NCI-H526 treated with DMSO at 0.1 percent for 48 hours (cell line): Measurements from ENCODE around the gene RAPGEF2.
"Not testable (repeated sequence)": the region's sequence is repeated elsewhere in the genome, so short reads cannot be mapped to it uniquely, and the experiment has no call there.

Experiments
- DNase-seq: peaks from one replicate; lab custom pipeline; 2025; lab: John Stamatoyannopoulos, UW

The RAPGEF2 gene

DNA sequence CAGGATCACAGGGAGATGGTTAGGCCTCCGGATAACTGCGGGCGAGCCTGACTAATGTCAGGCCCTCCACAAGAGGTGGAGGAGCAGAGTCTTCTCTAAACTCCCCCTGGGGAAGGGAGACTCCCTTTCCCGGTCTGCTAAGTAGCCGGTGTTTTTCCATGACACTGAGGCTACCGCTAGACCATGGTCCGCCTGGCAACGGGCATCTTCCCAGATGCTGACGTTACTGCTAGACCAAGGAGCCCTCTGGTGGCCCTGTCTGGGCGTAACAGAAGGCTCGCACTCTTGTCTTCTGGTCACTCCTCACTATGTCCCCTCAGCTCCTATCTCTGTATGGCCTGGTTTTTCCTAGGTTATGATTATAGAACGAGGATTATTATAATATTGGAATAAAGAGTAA is 213.0 kb downstream of the RAPGEF2 start:
- not testable (repeated sequence) for DNase-seq

DNA sequence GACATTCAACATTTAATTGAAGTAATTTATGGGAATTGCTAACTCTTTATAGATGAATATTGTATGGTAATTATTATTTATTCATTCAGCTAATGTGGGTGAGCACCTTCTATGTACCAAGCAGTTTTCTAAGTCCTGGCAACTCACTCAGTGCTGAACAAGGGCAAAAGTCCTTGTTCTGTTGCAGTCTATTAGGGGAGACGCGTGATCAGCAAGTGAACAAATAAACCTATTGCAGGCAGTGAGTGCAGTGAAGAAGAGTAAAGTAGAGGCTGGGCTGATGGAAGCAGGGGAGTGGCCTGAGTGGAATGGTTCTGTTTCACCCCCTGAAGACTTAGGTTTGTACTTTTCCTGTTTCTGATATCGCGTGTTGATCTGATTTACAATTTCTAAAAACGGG is 214.3 kb downstream of the RAPGEF2 start:
- DNase-seq = no peak

DNA sequence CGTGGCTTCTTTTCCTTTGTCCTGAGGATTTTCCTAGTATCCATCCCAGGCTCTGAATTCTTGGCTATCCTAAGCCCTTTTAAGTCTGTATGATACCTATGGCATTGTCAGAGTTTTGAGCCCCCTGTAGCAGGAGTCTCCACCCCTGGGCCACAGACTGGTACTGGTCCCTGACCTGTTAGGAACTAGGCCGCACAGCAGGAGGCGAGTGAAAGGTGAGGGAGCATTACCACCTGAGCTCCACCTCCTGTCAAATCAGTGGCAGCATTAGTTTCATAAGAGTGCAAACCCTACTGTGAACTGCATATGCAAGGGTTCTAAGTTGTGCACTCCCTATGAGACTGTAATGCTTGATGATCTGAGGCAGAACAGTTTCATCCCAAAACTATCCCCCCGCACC is 216.1 kb downstream of the RAPGEF2 start:
- no peak for DNase-seq

DNA sequence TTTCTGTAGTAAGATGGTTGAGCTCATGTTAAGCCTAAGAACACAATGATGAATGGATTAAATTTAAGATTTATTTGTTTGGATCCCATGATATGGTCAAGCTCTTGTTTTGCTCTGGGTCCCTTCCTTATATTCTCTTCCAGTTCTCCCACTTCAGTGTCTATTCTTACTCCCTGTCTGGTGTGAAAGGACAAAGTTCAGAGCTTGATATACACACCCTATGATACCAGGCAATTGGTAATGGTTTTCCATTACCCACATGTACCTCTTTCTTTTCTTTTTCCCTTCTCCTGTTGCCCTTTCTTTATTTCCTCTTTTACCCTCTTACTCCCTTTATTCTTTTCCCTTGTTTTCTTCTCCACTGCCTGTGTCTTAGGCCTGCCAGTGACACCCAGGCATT is 223.6 kb downstream of the RAPGEF2 start:
- no peak for DNase-seq

DNA sequence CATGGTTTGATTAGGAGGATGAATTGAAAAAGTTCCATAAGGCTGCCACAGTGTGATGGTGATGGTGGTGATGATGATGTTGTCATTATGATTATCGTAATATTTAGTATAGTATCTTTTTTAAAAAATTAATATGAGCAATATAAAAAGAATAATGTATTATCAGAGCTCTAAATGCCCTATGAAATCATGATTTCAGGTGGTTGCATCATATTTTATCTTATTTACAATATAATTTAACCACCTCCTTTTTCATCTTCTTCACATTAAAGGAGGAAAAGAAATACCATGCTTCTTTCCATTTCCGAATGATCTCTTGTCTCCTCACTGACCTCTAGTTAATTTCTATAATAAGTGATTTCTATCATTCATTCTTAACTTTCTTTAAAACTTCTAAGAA is 225.9 kb downstream of the RAPGEF2 start:
- DNase-seq = no peak

DNA sequence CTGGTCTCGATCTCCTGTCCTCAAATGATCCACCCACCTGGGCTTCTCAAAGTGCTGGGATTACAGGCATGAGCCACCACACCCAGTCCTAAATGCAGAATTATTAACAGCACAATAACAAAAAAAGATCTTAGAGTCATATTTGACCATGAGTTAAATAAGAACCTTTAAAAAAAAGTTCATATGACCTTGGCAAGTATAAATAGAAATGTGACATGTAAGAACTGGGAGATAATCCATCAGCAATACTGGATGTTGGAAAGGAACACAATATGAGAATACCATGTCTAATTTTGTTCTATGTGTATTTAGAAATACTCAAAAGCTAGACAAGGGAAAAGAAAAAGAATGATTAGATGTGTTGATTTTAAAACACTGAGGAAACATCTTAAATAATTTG is 231.6 kb downstream of the RAPGEF2 start:
- no peak for DNase-seq

DNA sequence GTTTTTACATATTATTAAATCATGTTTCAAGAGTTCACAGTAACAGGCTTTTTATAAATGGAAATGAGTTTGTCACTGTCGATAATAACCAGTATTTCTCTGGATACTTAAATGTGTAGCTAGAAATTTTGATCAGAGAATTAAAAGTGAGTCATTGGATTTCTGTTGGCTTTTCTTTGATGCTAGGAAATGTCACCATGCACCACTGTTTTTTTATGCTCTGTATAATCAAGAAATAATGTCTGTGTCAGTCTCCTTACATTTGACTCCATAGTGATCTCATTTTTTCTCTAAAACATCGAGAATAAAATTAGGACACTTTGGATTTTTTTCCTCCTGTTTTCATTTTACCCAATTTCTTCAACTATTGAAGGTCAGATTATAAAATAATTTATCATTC is 234.2 kb downstream of the RAPGEF2 start:
- no peak for DNase-seq

DNA sequence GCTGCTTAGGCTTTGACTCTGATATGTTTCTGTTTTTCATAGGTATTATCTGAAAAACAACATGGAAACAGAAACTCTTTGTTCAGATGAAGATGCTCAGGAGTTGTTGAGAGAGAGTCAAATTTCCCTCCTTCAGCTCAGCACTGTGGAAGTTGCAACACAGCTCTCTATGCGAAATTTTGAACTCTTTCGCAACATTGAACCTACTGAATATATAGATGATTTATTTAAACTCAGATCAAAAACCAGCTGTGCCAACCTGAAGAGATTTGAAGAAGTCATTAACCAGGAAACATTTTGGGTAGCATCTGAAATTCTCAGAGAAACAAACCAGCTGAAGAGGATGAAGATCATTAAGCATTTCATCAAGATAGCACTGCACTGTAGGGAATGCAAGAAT is 238.6 kb downstream of the RAPGEF2 start:
- no peak for DNase-seq

DNA sequence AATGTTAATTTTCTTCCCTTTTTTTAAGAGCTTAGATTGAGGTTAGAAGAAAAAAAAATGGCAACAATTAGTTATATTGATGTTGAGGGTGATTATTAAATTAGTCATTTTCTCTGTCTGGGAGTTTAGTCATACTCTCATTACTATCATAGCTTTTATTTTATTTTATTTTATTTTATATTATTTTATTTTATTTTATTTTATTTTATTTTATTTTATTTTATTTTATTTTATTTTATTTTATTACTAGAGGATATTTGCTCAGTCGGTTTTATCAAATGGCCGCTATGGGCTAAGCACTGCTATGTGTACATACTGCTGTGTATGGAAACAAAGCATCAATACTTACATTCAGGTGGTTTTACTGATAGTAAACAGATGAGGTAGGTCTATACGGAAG is 239.5 kb downstream of the RAPGEF2 start:
- DNase-seq = no peak

DNA sequence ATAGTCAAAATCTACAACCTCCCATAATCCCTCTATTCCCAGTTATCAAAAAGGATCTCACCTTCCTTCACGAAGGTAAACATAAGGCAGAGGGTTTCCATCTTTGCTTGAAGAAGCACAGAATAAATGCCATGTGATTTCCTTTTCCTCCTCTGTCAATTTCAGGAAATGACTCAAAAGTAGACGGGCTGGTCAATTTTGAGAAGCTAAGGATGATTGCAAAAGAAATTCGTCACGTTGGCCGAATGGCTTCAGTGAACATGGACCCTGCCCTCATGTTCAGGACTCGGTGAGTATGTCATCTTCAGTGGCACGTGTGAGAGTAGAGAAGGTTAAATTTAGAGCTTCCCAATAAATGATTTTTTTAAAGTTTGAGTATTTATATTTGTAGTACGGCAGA is 240.2 kb downstream of the RAPGEF2 start:
- no peak for DNase-seq

DNA sequence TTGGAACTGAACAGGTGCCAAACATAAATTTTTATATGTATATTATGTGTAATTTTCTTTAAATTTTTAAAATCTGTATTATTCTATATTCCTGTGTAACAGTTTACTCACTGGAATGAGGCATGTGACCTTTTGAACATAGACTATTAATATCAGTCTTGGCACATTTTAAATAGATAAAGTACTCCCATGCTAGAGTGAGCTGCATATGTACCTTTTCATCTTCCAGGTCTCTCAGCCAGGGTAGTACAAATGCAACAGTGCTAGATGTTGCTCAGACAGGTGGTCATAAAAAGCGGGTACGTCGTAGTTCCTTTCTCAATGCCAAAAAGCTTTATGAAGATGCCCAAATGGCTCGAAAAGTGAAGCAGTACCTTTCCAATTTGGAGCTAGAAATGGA is 242.0 kb downstream of the RAPGEF2 start:
- no peak for DNase-seq

DNA sequence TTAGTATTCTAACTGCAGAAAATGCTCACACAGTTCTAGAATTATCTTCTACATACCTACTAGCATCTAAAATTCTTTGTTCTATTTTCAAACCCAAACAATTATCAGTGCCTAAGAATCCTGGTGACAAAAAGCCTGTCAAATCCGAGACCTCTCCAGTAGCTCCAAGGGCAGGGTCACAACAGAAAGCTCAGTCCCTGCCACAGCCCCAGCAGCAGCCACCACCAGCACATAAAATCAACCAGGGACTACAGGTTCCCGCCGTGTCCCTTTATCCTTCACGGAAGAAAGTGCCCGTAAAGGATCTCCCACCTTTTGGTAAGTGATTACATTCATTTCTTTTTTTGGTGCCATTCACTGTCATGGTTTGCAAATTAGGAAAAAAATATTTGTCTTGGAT is 243.8 kb downstream of the RAPGEF2 start:
- no peak for DNase-seq

DNA sequence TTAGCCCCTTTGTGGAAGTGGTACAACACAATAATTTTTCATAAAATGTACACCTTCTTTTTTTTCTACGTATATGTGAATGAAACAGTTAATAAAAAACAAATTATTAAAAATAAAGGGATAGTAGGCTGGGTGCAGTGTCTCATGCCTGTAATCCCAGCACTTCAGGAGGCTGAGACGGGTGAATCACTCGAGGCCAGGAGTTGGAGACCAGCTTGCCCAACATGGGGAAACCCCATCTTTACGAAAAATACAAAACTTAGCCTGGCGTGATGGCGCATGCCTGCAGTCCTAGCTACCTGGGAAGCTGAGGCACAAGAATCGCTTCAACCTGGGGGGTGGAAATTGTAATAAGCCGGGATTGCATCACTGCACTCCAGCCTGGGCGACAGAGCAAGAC is 244.9 kb downstream of the RAPGEF2 start:
- DNase-seq = no peak

DNA sequence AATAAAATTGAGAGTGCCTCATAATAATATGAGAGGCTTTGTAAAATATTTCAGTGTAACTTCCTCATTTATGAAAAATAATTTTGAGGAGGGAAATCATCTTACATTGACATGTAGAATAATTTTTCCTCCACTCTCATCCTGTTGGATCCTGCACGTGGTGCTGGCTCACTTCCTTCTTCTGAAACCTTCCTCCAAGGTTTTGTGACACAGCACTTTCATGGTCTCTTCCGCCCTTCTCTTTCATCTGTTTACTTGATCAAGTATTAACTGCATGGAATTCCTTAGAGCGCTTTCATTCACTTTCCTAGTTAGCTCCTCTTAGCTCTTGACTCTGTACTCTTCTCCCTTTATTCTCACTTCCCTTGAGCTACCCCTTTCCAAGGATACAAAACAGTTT is 246.5 kb downstream of the RAPGEF2 start:
- DNase-seq = no peak

DNA sequence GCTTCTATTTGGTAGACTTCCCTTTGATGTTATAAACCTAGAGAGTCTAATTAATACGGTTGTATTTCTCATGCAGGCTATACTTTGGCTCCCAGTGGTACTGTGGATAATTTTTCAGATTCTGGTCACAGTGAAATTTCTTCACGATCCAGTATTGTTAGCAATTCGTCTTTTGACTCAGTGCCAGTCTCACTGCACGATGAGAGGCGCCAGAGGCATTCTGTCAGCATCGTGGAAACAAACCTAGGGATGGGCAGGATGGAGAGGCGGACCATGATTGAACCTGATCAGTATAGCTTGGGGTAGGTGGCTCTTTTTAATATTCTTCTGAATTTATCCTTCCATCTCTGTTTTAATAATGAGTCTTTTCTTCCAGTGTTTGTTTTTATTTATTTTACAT is 249.7 kb downstream of the RAPGEF2 start:
- DNase-seq = no peak

DNA sequence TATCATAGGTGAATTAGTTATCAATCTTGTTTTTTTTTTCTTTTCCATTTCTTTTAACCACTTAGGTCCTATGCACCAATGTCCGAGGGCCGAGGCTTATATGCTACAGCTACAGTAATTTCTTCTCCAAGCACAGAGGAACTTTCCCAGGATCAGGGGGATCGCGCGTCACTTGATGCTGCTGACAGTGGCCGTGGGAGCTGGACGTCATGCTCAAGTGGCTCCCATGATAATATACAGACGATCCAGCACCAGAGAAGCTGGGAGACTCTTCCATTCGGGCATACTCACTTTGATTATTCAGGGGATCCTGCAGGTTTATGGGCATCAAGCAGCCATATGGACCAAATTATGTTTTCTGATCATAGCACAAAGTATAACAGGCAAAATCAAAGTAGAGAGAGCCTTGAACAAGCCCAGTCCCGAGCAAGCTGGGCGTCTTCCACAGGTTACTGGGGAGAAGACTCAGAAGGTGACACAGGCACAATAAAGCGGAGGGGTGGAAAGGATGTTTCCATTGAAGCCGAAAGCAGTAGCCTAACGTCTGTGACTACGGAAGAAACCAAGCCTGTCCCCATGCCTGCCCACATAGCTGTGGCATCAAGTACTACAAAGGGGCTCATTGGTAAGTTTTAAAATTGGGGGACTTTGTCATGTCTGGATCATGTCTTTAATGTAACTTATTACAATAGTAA is 250.7 kb downstream of the RAPGEF2 start:
- no peak for DNase-seq

DNA sequence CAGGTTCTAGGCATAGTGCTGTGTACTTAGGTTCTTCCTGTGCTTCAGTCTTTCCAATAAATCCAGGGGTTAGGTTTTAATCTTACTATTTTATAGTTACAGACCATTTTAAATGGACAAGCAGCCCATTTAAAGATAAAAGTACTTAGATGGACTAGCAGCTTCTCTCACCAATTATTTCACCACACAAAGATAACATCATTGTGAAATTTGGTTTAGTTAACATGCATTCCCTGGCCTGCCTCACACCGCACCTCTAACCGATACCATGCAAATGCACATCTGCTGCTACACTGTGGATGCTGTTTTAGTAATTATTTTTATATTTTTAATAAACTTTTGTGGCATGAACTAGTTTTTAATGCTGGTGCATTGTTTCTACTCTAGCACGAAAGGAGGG is 252.6 kb downstream of the RAPGEF2 start:
- DNase-seq = peak; percentile 77

DNA sequence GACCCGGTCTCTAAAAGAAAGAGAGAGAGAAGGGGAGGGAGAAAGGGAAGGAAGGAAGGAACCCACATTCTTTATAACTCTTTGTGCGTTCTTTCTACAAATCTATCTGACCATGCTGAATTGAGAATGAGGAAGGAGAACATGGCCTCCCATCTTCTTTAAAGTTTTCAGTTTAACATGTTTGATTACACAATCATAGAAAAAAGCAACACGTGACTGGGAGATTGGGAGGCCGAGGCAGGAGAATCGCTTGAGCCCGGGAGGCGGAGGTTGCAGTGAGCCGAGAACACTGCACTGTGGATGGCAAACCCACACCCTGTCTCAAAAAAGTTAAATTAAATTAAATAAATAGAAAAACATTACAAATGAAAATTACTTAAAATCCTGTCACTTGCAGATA is 254.5 kb downstream of the RAPGEF2 start:
- DNase-seq = no peak

DNA sequence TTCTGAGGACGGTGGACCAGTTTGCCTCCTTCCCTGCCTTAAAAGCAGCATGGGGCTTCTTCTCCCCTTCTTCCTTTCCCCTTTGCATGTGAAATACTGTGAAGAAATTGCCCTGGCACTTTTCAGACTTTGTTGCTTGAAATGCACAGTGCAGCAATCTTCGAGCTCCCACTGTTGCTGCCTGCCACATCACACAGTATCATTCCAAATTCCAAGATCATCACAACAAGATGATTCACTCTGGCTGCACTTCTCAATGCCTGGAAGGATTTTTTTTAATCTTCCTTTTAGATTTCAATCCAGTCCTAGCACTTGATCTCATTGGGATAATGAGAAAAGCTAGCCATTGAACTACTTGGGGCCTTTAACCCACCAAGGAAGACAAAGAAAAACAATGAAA is 255.3 kb downstream of the RAPGEF2 start:
- DNase-seq = no peak

DNA sequence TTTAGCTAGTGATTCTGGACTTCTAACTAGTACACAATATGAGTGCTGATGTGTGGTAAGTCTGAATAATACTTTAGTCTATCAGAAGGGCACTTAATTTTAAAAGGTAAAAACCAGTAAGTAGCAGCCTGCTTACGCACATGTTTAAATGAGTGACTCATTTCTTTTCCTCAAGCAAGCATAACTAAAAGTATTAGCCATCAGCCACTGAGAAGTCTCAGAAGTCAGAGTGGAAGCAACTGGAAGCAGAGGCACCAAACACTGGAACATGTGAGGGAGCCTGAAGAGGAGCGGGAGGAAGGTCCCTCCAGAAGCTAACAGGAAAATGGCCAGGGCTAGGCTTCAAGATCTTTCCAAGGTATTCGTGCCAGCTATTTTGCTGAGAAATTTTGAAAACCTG is 257.7 kb downstream of the RAPGEF2 start:
- no peak for DNase-seq

DNA sequence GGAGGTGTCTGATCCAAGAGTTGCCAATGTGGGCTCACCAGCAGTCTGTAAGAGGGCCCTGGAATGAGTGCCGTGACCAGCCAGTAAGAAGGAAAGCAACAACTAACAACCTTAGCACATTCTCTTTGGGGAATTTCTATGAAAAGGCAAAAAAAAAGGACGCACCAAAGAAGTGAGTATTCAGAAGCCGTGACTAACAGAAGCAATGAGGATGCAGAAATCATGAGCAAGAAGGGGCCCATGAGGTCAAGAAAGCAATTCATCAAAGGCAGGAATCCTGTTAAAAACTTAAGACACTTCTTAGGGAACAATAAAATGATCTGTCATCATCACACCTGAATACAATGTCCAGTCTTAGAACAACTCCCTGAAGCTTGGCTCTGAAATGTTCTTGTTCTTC is 260.5 kb downstream of the RAPGEF2 start:
- no peak for DNase-seq

DNA sequence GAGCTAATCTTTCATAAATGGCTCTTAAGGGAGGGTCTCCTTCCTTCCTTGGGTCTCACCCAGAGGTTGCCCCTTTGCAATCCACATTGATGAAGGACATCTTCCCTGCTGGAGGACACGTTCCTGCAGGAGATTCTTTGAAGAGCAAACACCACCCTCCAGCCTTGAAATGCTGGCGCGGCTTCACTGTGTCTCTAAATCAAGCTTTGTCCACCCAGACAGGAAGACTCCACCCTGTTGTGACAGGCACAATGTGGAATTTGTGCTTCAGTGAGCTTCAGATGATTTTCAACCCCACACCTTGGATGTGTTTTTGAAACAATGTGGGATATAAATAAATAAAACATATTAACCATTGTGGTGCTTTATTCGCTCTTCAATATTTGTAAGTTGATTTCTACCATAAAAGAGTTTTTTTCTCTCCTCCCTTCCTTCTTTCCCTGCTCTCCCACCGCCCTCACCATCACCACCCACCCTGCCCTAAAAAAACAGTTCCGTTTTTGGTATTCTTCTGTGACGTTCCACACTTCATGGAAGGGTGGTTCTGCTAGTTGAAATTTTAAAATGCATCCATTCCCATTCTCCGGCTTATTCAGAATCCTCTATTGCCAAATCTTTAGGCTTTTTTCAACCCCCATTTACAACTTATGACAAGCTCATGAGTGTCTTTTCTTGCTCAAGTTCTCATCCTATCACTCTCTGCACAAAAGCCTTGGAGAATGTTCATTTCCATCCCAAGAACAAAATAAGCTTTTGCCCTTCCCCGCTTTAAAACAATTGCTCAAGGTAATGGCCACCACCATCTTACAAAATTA is 264.3 kb downstream of the RAPGEF2 start:
- no peak for DNase-seq

DNA sequence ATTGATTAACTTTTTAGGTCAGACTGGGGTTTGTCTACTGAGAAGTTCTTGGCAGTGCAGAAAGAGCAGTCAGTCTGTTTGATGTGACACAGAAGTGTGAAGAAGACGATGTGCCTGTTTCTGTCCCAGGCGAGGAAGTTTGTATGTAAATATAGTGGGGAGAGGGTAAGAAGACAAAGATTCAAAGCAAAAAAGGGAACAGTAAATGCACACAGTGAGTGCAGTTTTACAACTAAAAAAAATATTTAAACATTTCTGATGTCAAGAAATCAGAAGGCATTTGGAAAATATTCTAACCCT is 264.9 kb downstream of the RAPGEF2 start:
- DNase-seq = no peak

DNA sequence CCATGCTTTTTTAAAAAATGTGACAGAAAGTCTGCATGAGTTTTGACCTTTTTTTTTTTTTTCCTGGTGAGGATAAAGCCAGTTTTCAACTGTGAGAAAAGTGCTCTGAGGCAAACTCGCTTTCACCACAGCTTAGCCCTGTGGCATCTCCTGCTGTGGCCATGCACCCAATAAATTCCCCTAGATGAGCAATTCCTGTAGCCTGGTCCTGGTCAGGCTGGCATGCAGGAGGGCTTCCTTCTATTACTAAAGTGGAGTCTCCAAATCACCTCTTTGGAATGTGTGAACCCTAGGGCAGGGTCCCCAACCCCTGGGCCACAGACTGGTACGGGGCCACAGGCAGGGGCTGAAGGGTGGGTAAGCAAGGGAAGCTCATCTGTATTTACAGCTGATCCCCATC is 265.4 kb downstream of the RAPGEF2 start:
- DNase-seq = no peak
